GM19467 (cell line): ENCODE data around the gene DPP10.

Source experiments
- ATAC-seq: cut with Tn5 transposase; IDR thresholded peaks from one replicate; pipeline ENCODE4 v1.9.1; 2021; ENCODE audit warnings: mild to moderate bottlenecking, moderate library complexity; ENCODE audit not compliant: unreplicated experiment

The DPP10 gene

DNA sequence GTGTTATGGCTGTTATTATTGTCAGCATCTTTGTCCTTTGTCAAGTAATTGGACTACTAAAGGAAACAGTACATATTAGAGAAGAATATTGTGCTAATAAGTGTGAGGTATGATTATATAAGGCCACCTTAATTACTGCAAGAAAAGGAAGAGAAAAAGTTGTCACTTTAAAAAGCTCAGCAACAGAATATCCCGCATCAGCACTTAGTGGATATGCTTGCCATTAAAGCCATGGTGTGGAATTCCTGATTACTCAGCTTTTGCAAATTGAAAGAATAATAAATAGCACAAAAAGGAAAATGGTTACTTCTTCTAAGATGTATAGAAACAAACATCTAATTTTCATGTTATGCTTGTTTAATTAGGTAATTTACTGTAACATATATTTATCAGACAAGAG, 347.5 kb downstream of the DPP10 start:
- no peak for ATAC-seq

DNA sequence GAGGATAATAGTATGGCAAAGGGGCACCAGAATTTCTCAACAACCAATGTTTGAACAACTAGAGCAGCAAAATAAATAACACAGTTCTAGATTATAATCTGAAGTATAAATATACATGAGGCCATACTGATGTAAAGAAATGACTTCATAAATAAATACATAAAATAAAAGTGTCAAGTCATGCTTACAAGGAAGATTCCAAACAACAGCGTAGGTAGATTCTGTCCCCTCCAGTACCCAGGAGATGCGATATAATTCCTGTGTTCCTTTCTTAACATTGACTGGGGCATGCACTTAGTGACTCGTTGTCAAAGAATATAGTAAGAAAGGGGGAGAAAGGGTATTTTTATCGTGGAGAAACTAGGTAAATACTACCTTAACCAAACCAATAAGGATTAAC, 355.1 kb downstream of the DPP10 start:
- no peak for ATAC-seq

DNA sequence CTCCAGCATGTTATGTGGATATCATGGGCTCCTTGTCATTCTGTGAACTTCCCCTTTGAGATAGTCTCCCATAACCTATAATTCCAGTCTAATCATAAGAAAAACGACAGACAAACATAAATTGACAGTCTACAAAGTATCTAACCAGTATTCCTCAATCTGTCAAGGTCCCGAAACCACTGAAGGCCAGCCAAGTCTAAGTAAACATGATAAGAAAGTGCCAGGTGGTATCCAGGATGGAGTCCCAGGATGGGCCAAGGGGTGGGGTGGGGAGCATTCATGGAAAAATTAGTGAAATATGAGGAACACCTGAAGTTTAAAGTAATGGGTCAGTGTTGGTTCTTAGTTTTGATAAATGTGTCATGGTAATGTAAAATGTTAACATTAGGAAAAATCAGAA, 355.5 kb downstream of the DPP10 start:
- no peak for ATAC-seq

DNA sequence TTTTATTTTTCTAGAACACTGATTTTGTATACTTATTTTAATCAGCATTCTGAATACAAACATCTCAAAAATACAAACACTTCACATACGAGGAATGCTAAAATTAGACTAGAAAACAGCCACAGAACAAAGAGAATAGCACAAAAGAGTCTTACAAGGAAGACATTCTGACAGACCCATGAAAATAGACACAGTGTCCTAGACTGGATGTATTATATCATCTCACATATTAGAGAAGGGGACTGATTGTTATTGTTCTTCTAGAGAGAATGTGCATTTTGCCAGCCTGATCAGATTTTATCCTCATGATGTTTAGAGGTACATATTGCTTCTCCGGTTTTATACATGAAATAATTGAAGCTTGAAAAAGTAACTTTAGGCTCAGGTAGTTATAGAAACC, 357.9 kb downstream of the DPP10 start:
- ATAC-seq = no peak

DNA sequence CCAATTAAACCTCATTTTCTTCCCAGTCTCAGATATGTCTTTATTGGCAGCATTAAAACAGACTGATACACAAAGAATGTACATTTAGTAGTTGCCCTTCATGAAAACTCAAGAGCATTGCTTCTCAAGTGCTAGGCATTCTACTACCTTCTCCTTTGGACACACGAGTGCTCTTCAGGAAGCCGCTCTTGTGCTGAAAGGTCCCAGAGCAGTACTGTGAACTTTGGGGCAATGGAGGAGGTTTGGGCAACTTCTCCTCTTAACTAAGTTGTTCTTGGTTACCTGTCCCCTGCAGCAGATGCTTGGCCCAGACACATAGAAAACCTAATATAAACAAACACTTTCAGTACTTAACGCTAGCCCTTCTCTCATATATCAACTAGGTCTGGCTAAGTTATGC, 362.8 kb downstream of the DPP10 start:
- ATAC-seq = no peak

DNA sequence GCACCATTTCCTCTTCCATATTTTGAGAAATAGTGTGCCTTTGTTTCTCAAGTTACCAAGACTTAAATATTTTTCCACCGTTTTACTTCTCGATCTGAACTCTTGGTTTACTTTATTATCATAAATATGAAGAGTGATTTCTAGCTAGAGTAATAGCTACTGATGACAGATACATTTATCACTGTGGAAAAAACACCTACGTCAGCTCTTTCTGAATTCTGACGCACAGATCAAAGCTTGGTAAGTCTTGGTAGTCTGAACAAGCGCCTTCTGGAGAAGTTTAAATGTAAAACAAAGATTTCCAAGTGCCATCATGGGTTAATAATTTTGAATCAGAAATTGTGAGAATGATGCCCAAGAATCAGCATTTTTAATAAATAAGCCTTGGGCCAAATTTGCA, 367.7 kb downstream of the DPP10 start:
- ATAC-seq = no peak

DNA sequence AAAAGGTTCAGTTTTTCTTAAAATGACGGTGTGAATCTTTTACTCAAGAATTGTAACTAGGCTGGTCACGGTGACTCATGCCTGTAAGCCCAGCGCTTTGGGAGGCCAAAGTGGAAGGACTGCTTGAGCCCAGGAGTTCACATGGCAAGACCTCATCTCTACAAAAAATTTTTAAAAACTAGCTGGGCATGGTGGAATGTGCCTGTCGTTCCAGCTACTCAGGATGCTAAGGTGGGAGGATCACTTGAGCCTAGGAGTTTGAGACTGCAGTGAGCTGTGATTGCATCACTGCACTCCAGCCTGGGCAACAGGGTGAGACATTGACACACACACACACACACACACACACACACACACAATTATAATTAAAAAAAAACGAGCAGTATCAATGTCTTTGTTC, 369.8 kb downstream of the DPP10 start:
- ATAC-seq = no peak

DNA sequence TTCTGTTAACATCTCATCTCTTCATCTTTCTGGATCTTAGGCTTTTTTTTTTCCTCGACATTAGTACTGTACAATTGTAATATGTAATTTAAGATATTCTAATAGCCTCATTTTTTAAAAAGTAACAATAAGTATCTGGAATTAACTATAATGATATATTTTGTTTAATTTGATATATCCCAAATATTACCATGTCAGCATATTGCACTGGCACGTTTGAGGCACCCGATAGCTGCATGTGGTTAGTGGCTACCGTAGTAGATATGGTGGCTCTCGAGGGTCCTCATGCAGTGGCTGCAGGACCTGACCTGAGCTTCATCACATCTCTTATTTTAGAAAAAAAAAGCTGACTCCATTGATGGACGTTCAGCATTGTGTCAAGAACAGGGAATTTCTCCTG, 371.9 kb downstream of the DPP10 start:
- no peak for ATAC-seq

DNA sequence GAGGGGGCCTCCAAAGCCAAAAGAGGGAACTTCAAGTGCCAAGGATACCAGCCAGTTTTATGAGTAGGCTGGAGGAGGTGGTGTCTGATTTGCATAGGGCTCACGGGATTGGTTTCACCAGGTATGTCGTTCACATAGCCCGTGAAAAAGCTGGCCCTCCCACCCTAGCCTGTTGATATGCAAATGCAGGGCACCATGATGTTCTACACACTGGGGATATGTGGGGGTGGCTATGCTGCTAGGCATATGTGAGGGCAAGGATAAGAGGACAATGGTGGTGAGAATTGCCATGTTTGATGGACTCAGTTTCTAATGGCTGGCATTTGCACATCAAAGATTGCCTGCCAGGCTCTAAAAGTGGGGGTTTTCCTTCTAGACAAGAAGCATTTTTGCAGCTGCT, 378.6 kb downstream of the DPP10 start:
- no peak for ATAC-seq

DNA sequence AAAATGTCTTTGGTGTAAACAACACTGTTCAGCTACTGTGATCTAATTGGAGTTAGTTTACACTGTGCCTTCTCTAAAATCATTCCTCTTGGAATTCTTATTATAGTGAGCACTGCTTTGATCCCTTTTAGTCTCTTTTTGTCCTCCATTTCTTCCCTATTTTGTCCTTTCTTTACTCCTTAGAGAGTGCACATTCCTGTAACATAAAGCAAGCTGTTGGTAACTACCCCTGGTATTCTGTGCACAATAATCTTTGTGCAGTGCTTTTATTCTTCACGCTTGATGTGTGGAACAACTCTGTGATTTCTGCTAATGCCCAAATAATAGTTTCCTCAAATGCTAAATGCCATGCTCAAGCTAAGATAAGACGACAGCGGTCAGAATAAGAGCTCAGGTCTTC, 401.5 kb downstream of the DPP10 start:
- no peak for ATAC-seq

DNA sequence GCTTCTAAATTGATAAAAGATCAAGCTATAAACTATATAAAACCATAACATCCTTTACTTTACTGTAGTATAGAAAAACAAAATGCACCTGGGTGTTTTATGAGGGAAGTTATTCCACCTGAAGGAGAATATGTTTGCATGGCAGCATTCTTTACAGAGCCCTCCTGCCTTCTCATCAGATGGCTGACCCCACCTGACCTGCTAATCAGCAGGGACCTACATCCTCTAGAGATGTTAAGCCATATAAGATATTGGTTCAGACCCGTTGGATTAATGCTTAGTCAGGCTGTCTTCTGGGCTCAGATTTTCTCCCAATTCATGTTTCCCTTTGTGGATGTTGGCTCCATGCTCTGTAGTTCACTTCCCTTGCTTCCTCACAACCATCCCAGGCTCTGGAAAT, 414.8 kb downstream of the DPP10 start:
- ATAC-seq = no peak

DNA sequence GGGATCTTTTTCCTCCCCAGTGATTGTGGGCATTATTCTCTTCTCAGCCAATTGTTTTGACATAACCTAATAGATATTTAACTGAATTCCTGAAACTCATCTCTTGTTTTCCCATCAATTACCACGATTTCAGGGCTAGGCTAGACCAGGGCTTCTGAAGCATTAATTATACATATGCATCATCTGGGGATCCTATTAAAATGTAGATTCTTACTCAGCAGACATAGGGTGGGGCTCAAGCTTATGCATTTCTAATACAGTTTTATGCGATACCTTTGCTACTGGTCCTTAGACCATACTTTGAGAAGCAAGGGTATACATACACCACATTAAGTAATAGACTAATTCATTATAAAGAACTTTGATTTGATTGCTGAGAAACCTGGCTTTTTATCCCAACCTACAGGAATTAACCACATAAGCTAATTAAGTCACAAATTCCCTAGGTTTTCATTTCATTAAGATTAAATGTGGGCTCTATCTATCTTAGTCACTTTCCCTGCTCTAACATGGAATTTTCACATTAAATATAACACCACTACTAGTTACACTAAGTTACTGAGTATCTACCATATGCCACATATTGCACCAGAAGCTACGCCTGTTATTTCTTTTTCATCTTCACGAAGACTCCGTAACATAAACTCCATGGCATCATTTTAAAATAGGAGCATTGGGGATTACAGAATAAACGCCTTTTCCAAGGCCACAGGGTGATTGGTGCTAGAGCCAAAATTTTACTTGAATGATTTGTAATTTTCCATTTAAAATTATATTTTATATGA, 417.5 kb downstream of the DPP10 start:
- ATAC-seq = no peak

DNA sequence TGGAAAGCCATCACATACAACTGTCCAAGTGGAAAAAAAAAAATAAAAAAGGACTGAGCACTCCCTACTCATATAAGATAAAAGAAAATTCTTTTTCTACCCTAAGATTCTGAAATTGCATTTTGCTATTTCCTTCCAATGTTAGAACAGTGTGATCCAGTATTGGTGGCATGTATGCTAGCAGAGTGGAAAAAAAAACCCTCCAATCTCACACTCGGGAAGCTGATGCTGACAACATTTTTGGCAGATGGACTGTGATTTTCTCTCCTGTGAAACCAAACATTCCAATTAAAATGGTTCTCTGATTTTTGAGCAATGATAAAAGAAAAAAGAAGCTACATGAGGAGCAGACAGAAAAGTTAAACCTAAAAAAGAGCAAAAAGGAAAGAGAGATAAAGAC, 419.8 kb downstream of the DPP10 start:
- no peak for ATAC-seq

DNA sequence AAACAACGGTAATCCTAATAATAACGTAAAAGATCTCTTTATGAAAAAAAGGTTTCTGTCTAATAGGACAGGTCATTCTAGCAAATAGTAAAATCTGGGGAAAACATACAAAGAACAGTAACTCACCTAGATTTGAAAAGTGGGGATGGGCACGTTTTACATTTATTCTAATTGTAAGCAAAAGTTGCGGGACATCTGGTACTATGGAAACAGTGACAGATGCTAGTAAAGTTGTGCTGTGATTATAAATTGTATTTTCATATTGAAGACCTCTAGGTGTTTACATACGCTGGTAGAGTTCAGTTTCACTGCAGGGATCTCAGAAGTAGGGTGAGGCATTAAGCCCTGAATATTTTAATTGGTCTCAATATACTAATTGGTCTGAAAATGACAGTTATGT, 422.5 kb downstream of the DPP10 start:
- ATAC-seq = no peak

DNA sequence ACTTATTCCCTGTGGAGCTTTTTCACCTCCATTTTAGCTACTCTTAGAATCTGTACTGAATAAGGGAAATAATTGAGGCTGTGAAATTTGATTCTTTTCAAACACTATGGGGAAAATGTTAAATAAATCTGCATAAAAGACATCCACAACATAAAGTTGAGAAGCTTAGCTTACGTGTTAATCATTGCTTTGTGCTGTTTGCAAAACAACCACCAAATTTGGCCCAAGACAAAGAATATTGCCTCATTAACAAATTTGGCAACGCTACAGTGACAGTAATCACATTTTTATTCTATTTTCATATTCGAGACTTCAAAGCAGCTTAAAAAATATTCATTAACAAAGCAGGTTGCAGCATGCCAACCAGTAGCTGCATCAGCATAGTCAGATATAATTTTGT, 437.6 kb downstream of the DPP10 start:
- ATAC-seq = no peak

DNA sequence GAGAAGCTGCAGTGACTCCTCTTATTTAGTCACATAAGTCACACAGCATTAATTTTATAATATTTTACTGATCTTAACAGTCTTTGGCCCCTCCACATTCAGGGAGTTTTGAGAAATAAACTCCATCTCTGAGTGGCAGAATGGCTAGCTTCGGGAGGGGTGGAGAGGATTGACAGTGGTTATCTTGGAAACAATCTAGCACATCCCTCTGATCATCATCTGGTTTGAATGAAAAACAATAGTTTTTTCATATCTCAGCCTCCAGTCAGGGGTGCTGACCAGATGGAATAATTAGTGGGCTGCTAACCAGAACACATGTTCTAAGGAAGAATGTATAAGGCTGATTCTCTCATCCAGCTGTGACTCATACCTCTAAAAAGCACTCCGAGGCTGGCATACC, 477.5 kb downstream of the DPP10 start:
- ATAC-seq = no peak

DNA sequence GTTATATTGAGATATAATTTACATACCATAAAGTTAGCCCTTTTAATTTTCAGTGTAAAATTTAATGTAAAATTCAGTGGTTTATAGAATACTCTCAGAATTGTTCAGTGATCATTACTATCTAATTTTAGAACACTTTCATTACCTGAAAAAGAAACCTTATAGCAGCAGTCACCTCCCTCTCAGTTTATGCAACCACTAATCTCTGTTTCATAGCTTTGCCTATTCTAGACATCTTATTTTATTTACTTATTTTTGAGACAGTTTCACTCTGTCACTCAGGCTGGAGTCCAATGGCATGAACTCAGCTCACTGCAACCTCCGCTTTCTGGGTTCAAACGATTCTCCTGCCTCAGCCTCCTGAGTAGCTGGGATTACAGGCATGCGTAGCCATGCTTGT, 479.6 kb downstream of the DPP10 start:
- no peak for ATAC-seq

DNA sequence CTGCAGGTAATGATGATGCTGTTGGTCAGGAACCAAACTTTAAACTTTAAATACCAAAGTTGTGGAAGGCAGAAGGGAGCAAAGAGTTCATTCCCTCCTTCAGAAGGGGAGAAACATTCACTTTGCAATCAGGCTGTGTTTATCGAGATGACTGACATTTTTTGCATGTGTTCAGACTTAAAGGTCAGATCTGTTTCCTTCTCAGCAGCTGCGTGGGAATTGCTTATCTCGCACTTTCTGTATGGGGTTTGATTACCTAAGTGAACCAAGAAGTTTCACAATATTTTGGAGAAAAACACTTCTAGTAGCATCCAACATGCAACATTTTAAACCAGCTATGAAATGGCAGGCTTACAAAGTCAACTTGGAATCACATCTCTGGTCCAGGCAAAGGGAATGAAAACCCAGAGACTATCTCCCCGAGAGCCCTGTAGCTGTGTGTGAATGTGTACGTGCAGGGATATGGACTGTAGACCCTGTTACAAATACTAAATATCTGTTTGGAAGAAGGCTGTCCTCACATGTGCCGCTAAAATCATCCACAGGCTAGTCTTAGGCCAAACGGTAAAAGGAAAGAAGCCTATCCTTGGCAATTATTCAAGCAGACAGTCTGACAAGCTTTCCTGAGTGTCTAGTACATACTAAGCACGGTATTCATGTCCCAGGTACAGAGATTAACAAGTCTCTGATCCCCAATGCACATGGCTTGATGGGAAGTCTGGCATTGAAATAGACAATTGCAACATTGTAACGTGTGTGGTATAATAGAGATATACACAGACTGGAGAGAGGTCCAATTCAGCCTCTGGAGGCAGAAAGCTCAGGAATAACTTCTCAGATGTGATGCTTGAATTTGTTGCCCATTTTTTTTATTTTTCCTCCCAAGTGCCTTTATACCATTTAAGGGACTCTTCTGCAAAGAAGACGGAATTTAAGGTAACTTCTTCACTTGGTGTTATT, 483.1 kb downstream of the DPP10 start:
- no peak for ATAC-seq

DNA sequence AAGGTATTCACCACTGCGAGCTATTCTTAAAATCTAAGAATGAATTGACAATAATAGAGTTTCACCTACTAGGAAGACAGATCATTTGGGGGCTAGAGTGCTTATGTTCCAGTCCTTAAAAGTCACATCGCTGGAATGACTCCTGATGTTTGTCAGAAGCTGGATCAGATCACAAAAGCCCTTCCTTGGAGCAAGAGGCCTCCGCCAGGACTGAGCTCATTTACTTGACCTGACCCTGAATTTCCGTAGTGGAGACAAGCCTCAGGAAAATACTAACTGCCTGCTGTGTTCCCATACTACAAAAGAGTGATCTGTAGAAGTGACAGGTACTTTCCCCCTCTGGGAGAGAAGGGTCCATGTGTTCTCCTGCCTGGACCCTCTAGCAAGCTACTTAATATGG, 483.9 kb downstream of the DPP10 start:
- ATAC-seq = no peak

DNA sequence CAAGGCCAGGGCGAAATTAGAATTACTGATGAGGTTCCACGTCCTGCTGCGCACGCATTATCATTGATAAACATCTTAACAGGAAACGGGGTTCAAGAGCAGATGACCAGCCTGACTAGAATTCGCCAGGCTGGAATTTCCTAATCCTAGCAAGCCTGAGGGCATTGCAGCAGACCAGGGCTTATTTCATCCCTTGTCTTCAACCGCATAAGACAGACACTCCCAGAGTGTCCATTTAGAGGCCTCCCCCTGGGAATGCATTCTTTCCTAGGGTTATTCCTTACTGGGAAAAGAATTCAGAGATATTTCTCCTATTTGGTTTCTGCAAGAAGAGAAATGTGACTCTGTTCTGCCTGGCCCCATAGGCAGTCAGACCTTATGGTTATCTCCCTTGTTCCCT, 486.8 kb downstream of the DPP10 start:
- ATAC-seq = no peak

DNA sequence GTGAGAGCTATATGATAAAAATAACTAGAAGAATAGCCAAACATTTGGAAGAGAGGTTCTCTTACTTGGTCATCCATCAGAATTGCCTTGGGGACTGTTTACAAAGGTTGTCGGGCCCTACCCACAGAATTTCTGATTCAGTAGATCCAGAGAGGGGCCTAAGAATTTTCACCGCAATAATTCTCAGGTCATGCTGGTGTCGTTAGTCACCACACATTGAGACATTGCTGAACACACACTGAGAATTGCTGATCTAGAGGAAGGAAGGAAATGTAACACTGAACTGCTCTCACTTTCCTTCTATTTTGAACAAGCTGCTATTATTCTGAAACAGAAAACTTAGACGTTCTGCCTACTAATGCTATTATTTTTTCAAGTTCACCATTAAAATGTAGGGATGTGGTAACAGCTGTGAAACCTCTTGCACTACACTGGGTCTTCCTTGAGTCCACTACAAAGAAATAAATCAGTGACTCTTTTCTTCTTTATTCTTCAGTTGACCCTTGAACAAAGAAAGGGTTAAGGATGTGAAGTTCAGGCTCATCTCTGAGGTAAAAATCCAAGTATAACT, 491.3 kb downstream of the DPP10 start:
- no peak for ATAC-seq

DNA sequence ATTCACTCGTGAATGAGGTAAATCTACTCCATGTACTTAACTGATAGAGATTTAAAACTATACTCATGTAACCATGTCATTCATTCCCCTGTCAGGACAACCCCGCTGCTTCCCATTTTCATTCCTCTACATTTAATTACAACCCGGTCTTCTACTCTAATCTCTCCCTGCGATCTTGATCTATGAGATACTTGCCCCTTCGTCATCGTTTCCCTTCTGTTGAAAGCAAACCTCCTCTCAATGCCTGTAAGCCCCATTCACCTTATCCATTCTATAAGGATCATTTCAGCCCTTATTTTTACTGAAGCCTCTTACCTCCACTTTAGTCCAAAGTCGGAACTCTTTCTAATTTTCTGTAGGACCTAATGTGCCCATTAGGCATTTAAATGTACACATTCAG, 492.6 kb downstream of the DPP10 start:
- no peak for ATAC-seq
